Esophagus squamous epithelium (tissue), 5 donors: ENCODE data around the gene THAP4. TPM values are rescaled to one million over a fixed set of nuclear protein-coding genes. Genes with fewer than 3 reads are reported as not detected.

Source experiments
- DNase-seq: peaks from one replicate; lab custom pipeline; 2025; lab: John Stamatoyannopoulos, UW
- H3K27ac ChIP-seq, 4 donors: fragments of 200-600 bp; sonication (generic); one replicate each; pipeline ENCODE4 v1.5.1; 2016 to 2019; ENCODE audit warnings: mild to moderate bottlenecking in 1 of 4
- H3K27me3 ChIP-seq, 4 donors: fragments of 200-600 bp; sonication (generic); 1 replicate in 3 of 4; 2 replicates in 1 of 4; pipeline versions ENCODE4 v1.5.1 to v1.6.0; 2017 to 2021; ENCODE audit warnings: antibody characterized with exemption in 1 of 4
- H3K36me3 ChIP-seq, 3 donors: fragments of 200-600 bp; sonication (generic); one replicate each; pipeline ENCODE4 v1.5.1; 2016 to 2019
- H3K4me1 ChIP-seq, 3 donors: fragments of 200-600 bp; sonication (generic); one replicate each; pipeline ENCODE4 v1.5.1; 2017 to 2019
- H3K4me3 ChIP-seq, 4 donors: fragments of 200-600 bp; sonication (generic); 1 replicate in 3 of 4; 2 replicates in 1 of 4; pipeline ENCODE4 v1.5.1; 2016 to 2019; ENCODE audit warnings: mild to moderate bottlenecking in 2 of 4, moderate library complexity in 1 of 4
- H3K9me3 ChIP-seq, 3 donors: fragments of 200-600 bp; sonication (generic); one replicate each; pipeline ENCODE4 v1.5.1; 2016 to 2019
- CTCF ChIP-seq, 6 experiments: fragments of 450-650 bp in 4 of 6; fragments of 200-600 bp in 2 of 6; sonication (generic) in 2 of 6; IDR thresholded peaks; one replicate each; pipeline ENCODE4 v1.5.1; 2016 to 2019; ENCODE audit warnings: antibody characterized with exemption in 6 of 6, mild to moderate bottlenecking in 4 of 6, moderate library complexity in 4 of 6
- POLR2A ChIP-seq, 4 donors: fragments of 450-650 bp; IDR thresholded peaks; one replicate each; pipeline ENCODE4 v1.6.1; 2017; ENCODE audit warnings: antibody characterized with exemption in 4 of 4, mild to moderate bottlenecking in 4 of 4, moderate library complexity in 3 of 4
- WGBS, 2 donors: methylation state at CpG; one replicate each; pipeline ENCODE4 v1.1.5; 2018; 5-methylcytosine and 5-hydroxymethylcytosine counted together
- intact Hi-C: fragments of 100-400 bp; cut with DNase I; formaldehyde crosslinking; loops from one replicate; pipeline ENCODE4 v1.15.0; 2022
- total RNA-seq, 4 donors: library from RNA; depleted of rRNA; stranded (reverse); fragments of >200 nt; gene quantifications; one replicate each; pipeline ENCODE4 v1.1.0, GENCODE V29; 2016
- donor health status: DM: yes; HTN: yes; CAD: no.

Gene THAP4
- total RNA-seq, 4 donors from 2014 or later, result 40.7 to 53.2 (median 46.4) TPM

DNA sequence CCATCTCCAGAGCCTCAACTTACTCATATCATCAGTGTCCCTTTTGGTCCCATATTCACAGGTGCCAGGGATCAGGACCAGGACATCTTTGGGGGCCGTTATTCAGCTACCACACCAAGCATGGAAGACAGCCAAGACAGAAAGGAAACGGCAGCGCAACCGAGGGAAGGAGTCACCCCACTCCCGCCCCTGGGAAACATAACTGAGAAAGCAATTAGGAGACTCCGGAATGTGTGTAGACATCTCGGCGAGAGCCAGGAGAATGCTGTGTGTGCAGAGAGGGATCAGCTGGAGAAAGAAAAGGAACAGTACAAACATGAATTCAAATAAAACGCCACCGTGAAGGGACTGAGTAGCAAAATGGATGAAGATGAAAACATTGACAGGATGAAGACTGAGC lies 91.9 kb downstream of the THAP4 start:
- TF ChIP-seq POLR2A (IDR thresholded peaks at IDR 0.05) (no peak), CTCF (IDR thresholded peaks at IDR 0.05) (no peak)
- intact Hi-C loops, result no loop called here
- Histone ChIP-seq H3K27me3 (peaks cover 0 to 73% (median 0%) of the 10 kb centered on the region in 4 donors), H3K4me3 (no peak overlapping the region), H3K9me3 (peaks cover 0 to 6% (median 0%) of the 10 kb centered on the region in 3 donors), H3K36me3 (no peaks in the 10 kb centered on the region), H3K4me1 (peaks cover 0 to 45% (median 21%) of the 10 kb centered on the region in 3 donors), H3K27ac (peak overlapping the region in 1 of 4 donors; percentile 17)
- DNase-seq, result no peak
- 25 to 26% methylated on average over 10 of the region's 10 CpGs for whole genome bisulfite sequencing, 2 donors

- Histone ChIP-seq H3K4me3 (no peak overlapping the region), H3K9me3 (peaks cover 0 to 6% (median 0%) of the 10 kb centered on the region in 3 donors), H3K36me3 (no peaks in the 10 kb centered on the region), H3K4me1 (peaks cover 0 to 34% (median 20%) of the 10 kb centered on the region in 3 donors), H3K27ac (no peak overlapping the region), H3K27me3 (peaks cover 0 to 69% (median 0%) of the 10 kb centered on the region in 4 donors)
- WGBS, 2 donors, result 80 to 96% methylated on average over 2 to 4 of the region's 15 CpGs
- no peak for DNase-seq
- TF ChIP-seq POLR2A (IDR thresholded peaks at IDR 0.05), result no peak
- TF ChIP-seq CTCF (IDR thresholded peaks at IDR 0.05), result no peak
- intact Hi-C loops, result no loop called here
These were observed 94.7 kb downstream of the THAP4 start for GRCh38 chr2:241542278-241542605.

- no peak for DNase-seq
- Histone ChIP-seq H3K9me3 (peaks cover 0 to 6% (median 0%) of the 10 kb centered on the region in 3 donors), H3K4me3 (peak overlapping the region in 3 of 4 donors; percentile 45 to 69 (median 52)), H3K27me3 (peaks cover 0 to 64% (median 0%) of the 10 kb centered on the region in 4 donors), H3K27ac (no peak overlapping the region), H3K4me1 (peaks cover 0 to 29% (median 15%) of the 10 kb centered on the region in 3 donors), H3K36me3 (no peaks in the 10 kb centered on the region)
- TF ChIP-seq POLR2A (IDR thresholded peaks at IDR 0.05) (no peak), CTCF (IDR thresholded peaks at IDR 0.05) (no peak)
- intact Hi-C loops, result no loop called here
- 30% methylated on average over 7 of the region's 62 CpGs; no CpG with 5 or more reads in 1 of the 2 donors for WGBS, 2 donors
These were observed 95.2 kb downstream of the THAP4 start for GRCh38 chr2:241541564-241542277.

- no peak for DNase-seq
- peak overlapping the region in 2 of 4 donors; percentile 47 to 72 for H3K27ac ChIP-seq
- H3K27me3 ChIP-seq, result peaks cover 0 to 57% (median 0%) of the 10 kb centered on the region in 4 donors
- H3K9me3 ChIP-seq, result peaks cover 0 to 6% (median 0%) of the 10 kb centered on the region in 3 donors
- H3K4me3 ChIP-seq, result peak overlapping the region; percentile 33 to 69 (median 48)
- WGBS, 2 donors, result 3 to 20% methylated on average over 3 to 7 of the region's 68 CpGs
- intact Hi-C loops, result no loop called here
- H3K4me1 ChIP-seq, result peaks cover 0 to 25% (median 13%) of the 10 kb centered on the region in 3 donors
- no peaks in the 10 kb centered on the region for H3K36me3 ChIP-seq
- TF ChIP-seq CTCF (IDR thresholded peaks at IDR 0.05) (no peak), POLR2A (IDR thresholded peaks at IDR 0.05) (no peak)
These were observed 96.0 kb downstream of the THAP4 start for GRCh38 chr2:241540771-241541561.
